GM10266 (cell line): ENCODE results near the gene SMIM38.

Experiments
- DNase-seq: peaks from one replicate; pipeline ENCODE4 v3.0.0; 2012; ENCODE audit errors: extremely low spot score
- TF ChIP-seq, protein P1 (sequence below): IDR thresholded peaks from 2 replicates; pipeline ENCODE4 v1.5.1; 2012; ENCODE audit warnings: mild to moderate bottlenecking, low read depth; ENCODE audit not compliant: control insufficient read depth, insufficient read depth; ENCODE audit errors: missing control alignments

SMIM38 gene

DNA sequence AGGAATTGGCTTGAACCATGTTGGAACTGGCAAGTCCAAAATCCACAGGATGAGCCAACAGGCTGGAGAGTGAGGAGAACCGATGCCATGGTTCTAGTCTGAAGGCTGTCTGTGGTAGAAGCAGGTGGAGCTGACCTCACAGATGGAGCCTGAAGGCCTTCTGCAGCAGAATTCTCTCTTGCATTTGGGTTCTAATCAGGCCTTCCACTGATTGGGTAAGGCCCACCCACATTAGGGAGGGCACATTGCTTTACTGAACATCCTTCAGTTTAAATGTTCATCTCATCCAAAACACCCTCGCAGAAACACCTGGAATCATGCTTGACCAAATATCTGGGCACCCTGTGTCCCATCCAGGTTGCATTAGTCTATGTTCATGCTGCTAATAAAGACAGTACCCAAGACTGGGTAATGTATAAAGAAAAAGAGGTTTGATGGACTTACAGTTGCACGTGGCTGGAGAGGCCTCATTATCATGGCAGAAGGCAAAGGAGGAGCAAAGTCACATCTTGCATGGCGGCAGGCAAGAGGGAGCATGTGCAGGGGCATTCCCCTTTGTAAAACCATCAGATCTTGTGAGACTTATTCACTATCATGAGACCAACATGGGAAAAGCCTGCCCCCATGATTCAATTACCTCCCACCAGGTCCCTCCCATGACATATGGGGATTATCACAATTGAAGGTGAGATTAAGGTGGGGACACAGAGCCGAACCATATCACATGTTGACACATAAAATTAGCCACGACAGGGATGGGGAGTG is 15.9 kb downstream of the SMIM38 start:
- TF ChIP-seq, protein P1, sequence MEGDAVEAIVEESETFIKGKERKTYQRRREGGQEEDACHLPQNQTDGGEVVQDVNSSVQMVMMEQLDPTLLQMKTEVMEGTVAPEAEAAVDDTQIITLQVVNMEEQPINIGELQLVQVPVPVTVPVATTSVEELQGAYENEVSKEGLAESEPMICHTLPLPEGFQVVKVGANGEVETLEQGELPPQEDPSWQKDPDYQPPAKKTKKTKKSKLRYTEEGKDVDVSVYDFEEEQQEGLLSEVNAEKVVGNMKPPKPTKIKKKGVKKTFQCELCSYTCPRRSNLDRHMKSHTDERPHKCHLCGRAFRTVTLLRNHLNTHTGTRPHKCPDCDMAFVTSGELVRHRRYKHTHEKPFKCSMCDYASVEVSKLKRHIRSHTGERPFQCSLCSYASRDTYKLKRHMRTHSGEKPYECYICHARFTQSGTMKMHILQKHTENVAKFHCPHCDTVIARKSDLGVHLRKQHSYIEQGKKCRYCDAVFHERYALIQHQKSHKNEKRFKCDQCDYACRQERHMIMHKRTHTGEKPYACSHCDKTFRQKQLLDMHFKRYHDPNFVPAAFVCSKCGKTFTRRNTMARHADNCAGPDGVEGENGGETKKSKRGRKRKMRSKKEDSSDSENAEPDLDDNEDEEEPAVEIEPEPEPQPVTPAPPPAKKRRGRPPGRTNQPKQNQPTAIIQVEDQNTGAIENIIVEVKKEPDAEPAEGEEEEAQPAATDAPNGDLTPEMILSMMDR, result no peak
- DNase-seq, result no peak

DNA sequence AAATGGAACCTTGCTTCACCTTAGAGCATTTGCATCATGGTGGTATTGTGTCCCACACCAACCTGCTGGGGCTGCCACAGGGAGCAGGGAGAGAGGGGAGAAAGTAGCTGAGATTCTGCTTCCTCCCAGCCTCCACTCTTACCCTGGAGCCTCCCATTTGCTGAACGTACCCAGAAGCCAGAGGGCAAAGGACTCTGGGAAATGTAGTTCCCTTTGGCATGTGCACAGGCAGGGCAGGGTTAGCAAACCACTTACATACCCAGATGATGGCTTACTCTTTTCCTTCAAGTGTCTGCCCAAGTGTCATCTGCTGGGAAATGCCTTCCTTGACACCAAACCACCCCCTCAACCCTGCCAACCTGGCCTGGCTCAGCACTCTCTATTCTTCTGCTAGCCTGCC is 16.9 kb downstream of the SMIM38 start:
- no peak for DNase-seq
- TF ChIP-seq, protein P1, result no peak

DNA sequence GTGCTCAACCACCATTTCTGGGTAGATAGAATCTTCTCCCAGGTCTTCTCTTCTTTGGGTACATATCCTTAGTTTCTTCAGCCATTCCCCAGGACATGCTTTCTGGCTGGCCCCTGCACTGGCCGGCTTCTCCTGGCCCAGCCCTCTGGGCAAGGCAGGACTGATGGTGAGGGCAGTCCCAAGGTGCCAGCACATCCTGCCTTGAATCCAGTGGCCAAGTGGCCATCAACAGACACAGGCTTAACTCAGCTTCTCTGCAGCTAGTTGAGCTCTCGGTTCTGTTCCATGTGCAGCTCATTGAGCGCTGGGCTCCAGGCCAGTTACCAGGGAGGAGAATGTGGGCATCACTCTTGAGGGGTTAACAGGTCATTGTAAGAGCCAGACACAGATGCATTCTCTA is 17.6 kb downstream of the SMIM38 start:
- TF ChIP-seq, protein P1, result no peak
- DNase-seq, result no peak

DNA sequence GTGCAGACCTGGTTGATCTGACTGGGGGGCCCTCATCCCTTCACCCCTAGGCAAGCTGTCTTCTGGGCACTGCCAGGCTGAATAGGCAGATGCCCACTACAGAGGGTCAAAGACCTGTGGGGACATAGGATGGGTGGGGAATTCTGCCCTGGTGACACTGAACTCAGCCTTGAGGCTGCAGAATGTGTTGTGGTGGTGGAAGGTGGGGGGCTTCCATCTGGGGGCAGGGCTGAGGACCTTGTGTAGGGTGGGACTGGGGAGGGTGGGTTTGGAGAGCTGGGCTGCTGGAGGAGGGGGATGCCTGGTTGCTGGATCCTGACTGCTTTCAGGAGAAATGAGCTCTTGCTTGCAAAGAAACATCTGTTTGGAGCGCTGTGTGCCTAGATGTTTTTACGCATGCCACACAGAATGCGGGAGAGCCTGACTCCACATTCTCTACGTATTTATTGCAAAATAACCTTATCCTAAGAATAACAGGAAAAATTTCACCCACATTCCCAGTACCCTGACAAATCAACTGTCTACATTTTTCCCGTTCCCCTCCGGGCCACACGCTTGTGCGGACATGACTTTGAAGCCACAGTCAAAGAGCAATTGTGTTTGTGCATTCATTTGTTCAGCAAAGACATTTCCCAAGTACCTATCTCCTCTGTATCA is 18.3 kb downstream of the SMIM38 start:
- TF ChIP-seq, protein P1, result no peak
- no peak for DNase-seq

DNA sequence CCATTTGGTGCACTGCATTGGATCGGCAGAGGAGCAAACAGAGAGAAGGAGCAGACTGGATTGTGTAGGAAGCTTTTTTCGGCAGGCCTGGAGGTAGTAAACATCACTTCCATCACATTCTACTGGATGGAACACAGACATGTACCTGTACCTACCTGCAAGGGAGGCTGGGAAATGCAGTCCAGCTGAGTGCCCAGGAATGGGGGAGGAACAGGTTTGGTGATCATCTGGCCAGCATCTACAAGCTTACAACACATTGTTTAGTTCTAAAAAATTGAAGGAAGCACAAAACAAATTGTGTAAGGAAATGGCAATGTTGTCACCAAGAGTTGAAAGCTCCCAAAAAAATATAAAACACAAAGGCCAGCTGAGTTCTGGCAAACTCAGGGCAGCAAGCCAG is 19.1 kb downstream of the SMIM38 start:
- no peak for DNase-seq

DNA sequence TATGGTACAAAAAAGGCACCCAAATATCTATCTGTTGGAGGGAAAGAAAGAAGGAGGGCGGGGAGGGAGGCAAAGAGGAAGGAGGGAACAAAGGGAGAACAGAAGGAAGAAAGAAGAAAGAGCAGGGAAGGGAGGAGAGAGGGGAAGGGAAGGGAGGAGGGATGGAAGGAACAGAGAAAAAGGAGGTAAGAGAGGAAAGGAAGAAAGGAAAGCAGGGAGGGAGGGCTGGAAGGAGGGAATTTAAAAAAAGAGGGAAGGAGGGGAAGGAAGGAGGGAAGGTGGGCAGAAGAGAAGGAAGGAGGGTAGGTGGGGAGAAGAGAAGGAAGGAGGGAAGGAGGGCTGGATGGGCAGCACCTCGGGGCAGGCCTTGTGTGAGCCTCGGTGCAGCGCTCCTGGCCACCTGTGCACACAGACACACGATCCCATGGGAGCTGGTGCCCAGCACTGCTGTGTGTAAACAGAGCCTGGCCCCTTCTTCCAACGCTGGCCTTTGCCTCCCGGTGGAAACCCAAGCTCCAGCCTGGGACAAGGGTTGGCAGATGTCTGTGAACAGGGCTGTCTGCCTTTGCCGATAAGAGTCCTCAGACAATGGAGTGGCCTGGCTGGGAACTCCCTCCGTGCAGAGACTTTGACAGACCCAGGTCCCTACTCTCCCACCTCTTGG is 23.2 kb downstream of the SMIM38 start:
- TF ChIP-seq, protein P1, result no peak

More for the DNA sequence above, 19.1 kb downstream of the SMIM38 start:
- TF ChIP-seq, protein P1, result no peak

More for the DNA sequence above, 23.2 kb downstream of the SMIM38 start:
- DNase-seq, result no peak
